ENCODE data around the gene EIF3L. TPM values are rescaled to one million over a fixed set of nuclear protein-coding genes. Genes with fewer than 3 reads are reported as not detected.

EIF3L gene
- total RNA-seq, 1 donor from 2014 or later, result 971 TPM

DNA sequence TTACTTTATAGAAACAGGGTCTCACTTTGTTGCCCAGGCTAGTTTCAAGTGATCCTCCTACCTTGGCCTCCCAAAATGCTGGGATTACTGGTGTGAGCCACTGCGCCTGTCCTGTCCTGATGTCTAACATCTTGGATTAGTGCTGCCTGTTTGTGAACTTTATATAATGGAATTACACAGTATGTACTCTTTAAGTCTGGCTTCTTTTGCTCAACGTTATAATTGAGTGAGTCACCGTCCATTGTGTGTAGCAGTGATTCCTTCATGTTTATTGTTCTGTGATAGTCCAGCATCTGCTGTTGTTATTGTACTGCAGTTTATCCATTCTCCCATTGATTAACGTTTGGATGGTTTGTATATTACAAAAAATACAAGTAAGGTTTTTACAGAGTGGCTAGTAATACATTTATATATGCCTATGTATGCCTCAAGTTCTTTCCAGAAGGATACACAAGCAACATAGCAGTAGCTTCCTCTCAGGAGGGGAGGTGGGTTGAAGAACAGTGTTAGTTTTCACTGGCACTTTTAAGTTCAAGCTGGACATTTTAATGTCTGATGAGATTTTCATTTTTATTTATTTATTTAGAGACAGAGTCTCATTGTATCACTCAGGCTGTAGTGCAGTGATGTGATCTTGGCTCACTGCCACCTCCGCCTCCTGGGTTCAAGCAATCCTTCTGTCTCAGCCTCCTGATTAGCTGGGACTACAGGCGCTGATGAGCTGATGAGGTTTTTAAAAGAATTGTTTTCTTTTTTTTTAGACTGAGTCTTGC is 31.6 kb downstream of the EIF3L start:
- Histone ChIP-seq H4K20me1 (ENCODE audit: low read depth) (peaks cover 10% of the 10 kb centered on the region), H3K79me2 (ENCODE audit: low read depth) (peaks cover 33% of the 10 kb centered on the region)
- H3K27me3 Mint-ChIP-seq (ENCODE audit: insufficient read depth, low read depth), result no peaks in the 10 kb centered on the region

DNA sequence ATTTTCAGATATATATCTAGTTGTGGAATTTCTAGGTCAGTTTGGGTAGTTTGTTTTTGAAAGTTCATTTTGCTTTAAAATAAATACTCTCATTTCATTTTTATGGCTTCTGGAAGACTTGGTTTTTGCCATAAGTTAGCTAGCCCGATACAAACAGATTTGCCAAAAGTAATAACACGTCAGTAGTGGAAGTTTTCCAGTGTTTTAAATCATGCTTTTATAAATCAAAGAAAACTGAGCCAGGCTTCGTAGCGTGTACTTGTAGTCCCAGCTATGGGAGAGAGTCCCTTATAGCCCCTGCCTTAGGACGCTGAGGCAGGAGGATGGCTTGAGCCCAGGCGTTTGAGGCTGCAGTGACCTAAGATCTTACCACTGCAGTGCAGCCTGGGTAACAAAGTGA is 35.2 kb downstream of the EIF3L start:
- H3K79me2 ChIP-seq (ENCODE audit: low read depth), result peaks cover 33% of the 10 kb centered on the region
- peaks cover 6% of the 10 kb centered on the region for H3K4me1 Mint-ChIP-seq
- H3K27ac Mint-ChIP-seq, result no peak overlapping the region
- H3K36me3 ChIP-seq, result peaks cover 4% of the 10 kb centered on the region
- H4K20me1 ChIP-seq (ENCODE audit: low read depth), result peaks cover 16% of the 10 kb centered on the region
- H3K9me3 ChIP-seq (ENCODE audit: low read depth), result no peaks in the 10 kb centered on the region
- no peak overlapping the region for H3K4me3 ChIP-seq
- no peak overlapping the region for H2AFZ ChIP-seq (replicated peaks)
- no peak overlapping the region for H3K9ac ChIP-seq
- no peaks in the 10 kb centered on the region for H3K27me3 Mint-ChIP-seq (ENCODE audit: insufficient read depth, low read depth)
- no peaks in the 10 kb centered on the region for H3K4me1 ChIP-seq
- TF ChIP-seq, protein P1, sequence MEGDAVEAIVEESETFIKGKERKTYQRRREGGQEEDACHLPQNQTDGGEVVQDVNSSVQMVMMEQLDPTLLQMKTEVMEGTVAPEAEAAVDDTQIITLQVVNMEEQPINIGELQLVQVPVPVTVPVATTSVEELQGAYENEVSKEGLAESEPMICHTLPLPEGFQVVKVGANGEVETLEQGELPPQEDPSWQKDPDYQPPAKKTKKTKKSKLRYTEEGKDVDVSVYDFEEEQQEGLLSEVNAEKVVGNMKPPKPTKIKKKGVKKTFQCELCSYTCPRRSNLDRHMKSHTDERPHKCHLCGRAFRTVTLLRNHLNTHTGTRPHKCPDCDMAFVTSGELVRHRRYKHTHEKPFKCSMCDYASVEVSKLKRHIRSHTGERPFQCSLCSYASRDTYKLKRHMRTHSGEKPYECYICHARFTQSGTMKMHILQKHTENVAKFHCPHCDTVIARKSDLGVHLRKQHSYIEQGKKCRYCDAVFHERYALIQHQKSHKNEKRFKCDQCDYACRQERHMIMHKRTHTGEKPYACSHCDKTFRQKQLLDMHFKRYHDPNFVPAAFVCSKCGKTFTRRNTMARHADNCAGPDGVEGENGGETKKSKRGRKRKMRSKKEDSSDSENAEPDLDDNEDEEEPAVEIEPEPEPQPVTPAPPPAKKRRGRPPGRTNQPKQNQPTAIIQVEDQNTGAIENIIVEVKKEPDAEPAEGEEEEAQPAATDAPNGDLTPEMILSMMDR (IDR thresholded peaks at IDR 0.05), result no peak
- no peak for TF ChIP-seq EZH2phosphoT487 (IDR thresholded peaks at IDR 0.05)
- TF ChIP-seq EZH2 (IDR thresholded peaks at IDR 0.05), result no peak
- H3K36me3 Mint-ChIP-seq, result peaks cover 33% of the 10 kb centered on the region
- no peak overlapping the region for H3K4me3 Mint-ChIP-seq
- no peak overlapping the region for H3K27ac ChIP-seq
- no peaks in the 10 kb centered on the region for H3K27me3 ChIP-seq
- no peaks in the 10 kb centered on the region for H3K9me3 Mint-ChIP-seq
- DNase-seq (ENCODE audit: low spot score), result no peak
- peaks cover 23% of the 10 kb centered on the region for H3F3A ChIP-seq (ENCODE audit: low read depth)
- no peak overlapping the region for H3K4me2 ChIP-seq

More for the DNA sequence above, 31.6 kb downstream of the EIF3L start:
- no peak overlapping the region for H3K9ac ChIP-seq
- TF ChIP-seq, protein P1 (IDR thresholded peaks at IDR 0.05), result no peak
- no peak for TF ChIP-seq EZH2phosphoT487 (IDR thresholded peaks at IDR 0.05)
- no peak for TF ChIP-seq EZH2 (IDR thresholded peaks at IDR 0.05)
- no peak overlapping the region for H3K4me3 ChIP-seq
- peaks cover 1% of the 10 kb centered on the region for H3K36me3 ChIP-seq
- Mint-ChIP-seq H3K4me1 (no peaks in the 10 kb centered on the region), H3K4me3 (no peak overlapping the region), H3K27ac (no peak overlapping the region), H3K9me3 (no peaks in the 10 kb centered on the region), H3K36me3 (peaks cover 33% of the 10 kb centered on the region)
- H3K27me3 ChIP-seq, result no peaks in the 10 kb centered on the region
- no peak overlapping the region for H3K27ac ChIP-seq
- H3F3A ChIP-seq (ENCODE audit: low read depth), result peaks cover 5% of the 10 kb centered on the region
- H3K9me3 ChIP-seq (ENCODE audit: low read depth), result no peaks in the 10 kb centered on the region
- no peak for DNase-seq (ENCODE audit: low spot score)
- no peak overlapping the region for H3K4me2 ChIP-seq
- H2AFZ ChIP-seq (replicated peaks), result no peak overlapping the region
- H3K4me1 ChIP-seq, result no peaks in the 10 kb centered on the region

DNA sequence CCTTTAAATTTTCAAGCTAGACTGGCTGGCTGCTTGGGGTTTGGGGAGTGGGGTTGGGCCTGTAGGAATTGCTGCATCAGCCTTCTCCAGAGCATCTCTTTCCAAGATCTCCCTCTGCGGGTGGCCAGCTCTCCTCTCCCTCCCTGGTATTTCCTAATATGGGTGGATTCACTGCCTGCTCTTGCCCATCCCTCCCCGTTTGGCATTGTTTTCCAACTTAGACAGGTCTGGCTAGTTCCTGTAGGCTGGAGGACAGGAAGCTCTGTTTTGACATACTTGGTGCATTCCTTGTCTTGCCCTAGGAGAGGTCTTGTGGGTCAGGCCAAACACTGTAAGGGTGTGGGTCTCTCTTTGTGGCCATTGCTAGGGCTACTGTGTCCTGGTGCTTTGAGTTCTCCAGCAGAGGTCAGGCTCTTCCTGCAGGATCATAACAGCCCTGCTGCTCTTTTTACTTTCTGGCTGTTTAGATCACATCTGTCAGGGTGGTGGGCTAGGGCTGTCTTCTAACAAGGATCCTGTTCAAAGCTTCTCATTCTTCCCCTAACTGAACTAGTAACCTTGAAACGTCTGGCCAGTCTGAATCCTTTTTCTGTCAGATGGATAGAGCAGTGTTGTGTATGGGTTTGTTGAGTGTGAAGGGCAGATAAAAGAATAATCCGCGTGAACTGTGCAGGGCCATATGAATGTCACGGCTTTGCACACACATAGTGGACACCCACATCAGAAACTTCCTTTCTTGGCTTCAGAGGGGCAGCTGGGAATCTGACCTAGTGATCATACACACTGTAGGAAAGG is 38.6 kb downstream of the EIF3L start:
- H3K36me3 ChIP-seq, result peaks cover 7% of the 10 kb centered on the region

More for the DNA sequence above, 38.6 kb downstream of the EIF3L start:
- no peak overlapping the region for H3K4me2 ChIP-seq
- no peak overlapping the region for H3K4me3 ChIP-seq
- H3K27ac ChIP-seq, result no peak overlapping the region
- H3K4me1 ChIP-seq, result no peaks in the 10 kb centered on the region
- Mint-ChIP-seq H3K27me3 (ENCODE audit: insufficient read depth, low read depth) (no peaks in the 10 kb centered on the region), H3K4me3 (no peak overlapping the region), H3K27ac (peak overlapping the region; percentile 35), H3K4me1 (peaks cover 6% of the 10 kb centered on the region), H3K36me3 (peaks cover 36% of the 10 kb centered on the region), H3K9me3 (no peaks in the 10 kb centered on the region)
- no peaks in the 10 kb centered on the region for H3K27me3 ChIP-seq
- H3K9me3 ChIP-seq (ENCODE audit: low read depth), result no peaks in the 10 kb centered on the region
- peak; percentile 56 for DNase-seq (ENCODE audit: low spot score)
- H3K9ac ChIP-seq, result no peak overlapping the region
- peaks cover 40% of the 10 kb centered on the region for H3F3A ChIP-seq (ENCODE audit: low read depth)
- H3K79me2 ChIP-seq (ENCODE audit: low read depth), result peaks cover 11% of the 10 kb centered on the region
- TF ChIP-seq EZH2phosphoT487 (IDR thresholded peaks at IDR 0.05), result no peak
- no peak for TF ChIP-seq EZH2 (IDR thresholded peaks at IDR 0.05)
- TF ChIP-seq, protein P1 (IDR thresholded peaks at IDR 0.05), result peak; percentile 53
- H4K20me1 ChIP-seq (ENCODE audit: low read depth), result peaks cover 13% of the 10 kb centered on the region
- no peak overlapping the region for H2AFZ ChIP-seq (replicated peaks)
